Nephron (organoid): ENCODE results near the gene ANGPTL1.

Source experiments
- H3K27ac Mint-ChIP-seq, 3 experiments: 2 replicates each; pipeline ENCODE4 v1.8.0; 2020; ENCODE audit warnings: mixed read lengths in 3 of 3, mild to moderate bottlenecking in 2 of 3, moderate library complexity in 1 of 3
- H3K27me3 Mint-ChIP-seq: 2 replicates; pipeline ENCODE4 v1.8.0; 2021; ENCODE audit warnings: low read depth, mild to moderate bottlenecking, moderate library complexity, mixed read lengths
- H3K36me3 Mint-ChIP-seq: 2 replicates; pipeline ENCODE4 v1.8.0; 2020; ENCODE audit warnings: low read depth, mixed read lengths
- H3K4me1 Mint-ChIP-seq: 2 replicates; pipeline ENCODE4 v1.8.0; 2020; ENCODE audit warnings: mixed read lengths
- H3K4me3 Mint-ChIP-seq, 3 experiments: 2 replicates each; pipeline ENCODE4 v1.8.0; 2020; ENCODE audit warnings: mild to moderate bottlenecking in 3 of 3, mixed read lengths in 3 of 3, moderate library complexity in 2 of 3
- H3K9me3 Mint-ChIP-seq: 2 replicates; pipeline ENCODE4 v1.8.0; 2020; ENCODE audit warnings: mixed read lengths
- TF ChIP-seq, protein P1 (sequence below), 3 experiments: fragments of 200-600 bp; sonication (generic); IDR thresholded peaks; one replicate each; pipeline ENCODE4 v1.5.0; 2021; ENCODE audit warnings: antibody characterized with exemption in 3 of 3; ENCODE audit not compliant: unreplicated experiment in 3 of 3

ANGPTL1 gene

DNA sequence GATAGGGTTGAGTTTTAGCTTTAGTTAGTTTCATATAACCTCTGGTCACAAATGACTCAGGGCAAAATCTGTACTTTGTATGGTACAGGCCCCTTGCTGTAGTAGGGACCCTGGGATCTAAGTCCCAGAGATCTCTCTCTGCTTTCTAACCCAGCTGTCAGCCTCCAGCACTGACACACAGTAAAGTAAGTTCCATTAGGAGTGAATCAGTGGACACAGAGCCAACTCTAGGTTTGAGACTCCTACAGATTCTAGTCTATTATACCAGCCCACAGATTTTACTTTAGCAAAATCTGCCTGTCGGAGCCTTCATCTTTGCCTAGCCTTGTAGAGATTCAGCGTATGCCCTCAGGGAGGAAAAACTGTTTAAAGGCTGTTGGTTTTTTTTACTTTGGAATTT, 52.5 kb downstream of the ANGPTL1 start:
- TF ChIP-seq, protein P1, sequence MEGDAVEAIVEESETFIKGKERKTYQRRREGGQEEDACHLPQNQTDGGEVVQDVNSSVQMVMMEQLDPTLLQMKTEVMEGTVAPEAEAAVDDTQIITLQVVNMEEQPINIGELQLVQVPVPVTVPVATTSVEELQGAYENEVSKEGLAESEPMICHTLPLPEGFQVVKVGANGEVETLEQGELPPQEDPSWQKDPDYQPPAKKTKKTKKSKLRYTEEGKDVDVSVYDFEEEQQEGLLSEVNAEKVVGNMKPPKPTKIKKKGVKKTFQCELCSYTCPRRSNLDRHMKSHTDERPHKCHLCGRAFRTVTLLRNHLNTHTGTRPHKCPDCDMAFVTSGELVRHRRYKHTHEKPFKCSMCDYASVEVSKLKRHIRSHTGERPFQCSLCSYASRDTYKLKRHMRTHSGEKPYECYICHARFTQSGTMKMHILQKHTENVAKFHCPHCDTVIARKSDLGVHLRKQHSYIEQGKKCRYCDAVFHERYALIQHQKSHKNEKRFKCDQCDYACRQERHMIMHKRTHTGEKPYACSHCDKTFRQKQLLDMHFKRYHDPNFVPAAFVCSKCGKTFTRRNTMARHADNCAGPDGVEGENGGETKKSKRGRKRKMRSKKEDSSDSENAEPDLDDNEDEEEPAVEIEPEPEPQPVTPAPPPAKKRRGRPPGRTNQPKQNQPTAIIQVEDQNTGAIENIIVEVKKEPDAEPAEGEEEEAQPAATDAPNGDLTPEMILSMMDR (IDR thresholded peaks at IDR 0.05; ENCODE audit: unreplicated experiment in 3 of 3) = no peak
- Mint-ChIP-seq H3K27me3 (no peaks in the 10 kb centered on the region), H3K4me1 (no peaks in the 10 kb centered on the region), H3K36me3 (peaks cover 36% of the 10 kb centered on the region), H3K27ac (no peak overlapping the region), H3K9me3 (peaks cover 1% of the 10 kb centered on the region), H3K4me3 (no peak overlapping the region)

DNA sequence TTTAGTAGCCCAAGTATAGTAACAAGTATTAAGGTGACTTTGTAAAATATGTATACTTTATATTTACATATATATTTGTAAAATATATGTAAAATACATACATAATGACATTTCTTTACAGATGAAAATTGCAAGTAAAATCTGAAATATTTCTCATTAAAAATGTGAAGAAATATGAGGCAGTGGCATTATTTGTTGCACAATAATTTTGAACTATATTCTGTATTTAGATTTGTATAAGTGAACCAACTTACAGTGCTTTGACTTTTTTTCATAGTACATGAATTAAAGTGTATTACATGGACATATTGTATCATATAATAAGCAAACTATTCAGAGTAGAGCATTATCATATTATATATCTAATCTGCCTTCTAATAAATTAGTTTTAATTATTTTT, 60.3 kb downstream of the ANGPTL1 start:
- Mint-ChIP-seq H3K4me3 (no peak overlapping the region), H3K36me3 (peaks cover 49% of the 10 kb centered on the region), H3K27ac (no peak overlapping the region), H3K27me3 (no peaks in the 10 kb centered on the region), H3K4me1 (no peaks in the 10 kb centered on the region), H3K9me3 (peaks cover 2% of the 10 kb centered on the region)
- TF ChIP-seq, protein P1 (IDR thresholded peaks at IDR 0.05; ENCODE audit: unreplicated experiment in 3 of 3) = no peak

DNA sequence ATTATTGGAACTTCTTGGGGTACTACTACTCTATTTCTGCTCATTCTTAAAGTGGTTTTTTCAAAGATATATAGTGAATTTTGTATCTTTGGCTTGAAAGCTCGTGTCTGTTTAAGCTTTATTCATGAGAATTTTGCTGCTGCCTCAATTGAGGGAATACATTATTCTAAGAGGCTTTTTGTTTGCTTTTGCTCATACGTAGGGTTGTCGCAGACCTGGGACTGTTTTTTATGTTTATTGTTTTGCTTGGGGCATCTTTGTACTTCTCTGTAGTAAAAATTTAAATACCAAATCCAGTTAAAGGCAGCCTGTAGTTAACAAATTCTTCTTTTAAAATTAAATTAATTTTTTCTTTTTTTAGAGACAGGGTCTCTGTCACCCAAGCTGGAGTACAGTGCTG, 62.3 kb downstream of the ANGPTL1 start:
- Mint-ChIP-seq H3K4me3 (no peak overlapping the region), H3K36me3 (peaks cover 44% of the 10 kb centered on the region), H3K27me3 (no peaks in the 10 kb centered on the region), H3K27ac (no peak overlapping the region), H3K9me3 (peaks cover 2% of the 10 kb centered on the region), H3K4me1 (no peaks in the 10 kb centered on the region)
- TF ChIP-seq, protein P1 (IDR thresholded peaks at IDR 0.05; ENCODE audit: unreplicated experiment in 3 of 3) = no peak

DNA sequence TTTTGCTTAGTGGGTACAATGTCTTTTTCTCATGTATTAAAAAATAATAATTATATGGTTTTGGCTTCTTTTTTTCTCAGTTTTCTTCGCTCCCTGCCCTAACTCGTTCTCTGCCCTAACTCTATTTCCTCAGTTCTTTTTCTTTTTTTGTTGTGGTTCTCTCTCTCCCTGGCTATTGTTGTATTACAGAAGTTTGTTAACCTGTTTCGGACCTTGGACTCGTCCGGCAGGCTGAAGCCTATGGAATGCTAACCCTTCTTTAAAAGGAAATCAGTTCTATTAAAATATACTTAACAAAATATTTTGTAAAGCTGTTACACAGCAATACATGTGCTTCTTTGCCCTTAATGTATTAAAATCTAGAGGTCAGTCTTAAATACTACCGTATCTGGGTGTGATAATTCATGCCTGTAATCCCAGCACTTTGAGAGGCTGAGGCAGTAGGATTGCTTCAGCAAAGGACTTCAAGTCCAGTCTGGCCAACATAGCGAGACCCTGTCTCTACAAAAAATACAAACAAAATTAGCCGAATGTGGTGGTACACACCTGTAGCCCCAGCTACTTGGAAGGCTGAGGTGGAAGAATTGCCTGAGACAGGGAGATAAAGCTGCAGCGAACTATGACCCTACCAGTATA, 64.1 kb downstream of the ANGPTL1 start:
- H3K4me1 Mint-ChIP-seq = no peaks in the 10 kb centered on the region
- H3K36me3 Mint-ChIP-seq = peaks cover 46% of the 10 kb centered on the region
- TF ChIP-seq, protein P1 (IDR thresholded peaks at IDR 0.05; ENCODE audit: unreplicated experiment in 3 of 3) = no peak
- H3K27me3 Mint-ChIP-seq = no peaks in the 10 kb centered on the region
- H3K4me3 Mint-ChIP-seq = no peak overlapping the region
- H3K27ac Mint-ChIP-seq = no peak overlapping the region
- peaks cover 2% of the 10 kb centered on the region for H3K9me3 Mint-ChIP-seq

DNA sequence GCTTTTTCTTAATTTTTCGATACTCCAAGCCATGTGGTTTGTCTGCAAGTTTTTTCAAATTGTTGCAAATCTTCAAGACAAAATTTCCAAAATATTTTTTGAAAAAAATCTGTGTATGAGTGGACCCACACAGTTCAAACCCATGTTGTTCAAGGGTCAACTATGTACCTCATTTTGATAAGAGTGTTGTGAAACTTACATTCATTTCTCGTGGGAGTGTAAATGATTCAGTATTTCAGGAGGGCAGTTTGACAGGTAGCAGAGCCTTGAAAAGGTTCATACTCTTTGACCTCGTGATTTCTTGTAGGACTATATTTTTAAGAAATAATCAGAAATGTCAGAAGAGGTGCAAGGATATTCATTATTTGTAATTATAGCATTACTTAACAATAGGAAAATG, 68.0 kb downstream of the ANGPTL1 start:
- TF ChIP-seq, protein P1 (IDR thresholded peaks at IDR 0.05; ENCODE audit: unreplicated experiment in 3 of 3) = no peak
- Mint-ChIP-seq H3K9me3 (peaks cover 9% of the 10 kb centered on the region), H3K27ac (no peak overlapping the region), H3K27me3 (no peaks in the 10 kb centered on the region), H3K36me3 (peaks cover 61% of the 10 kb centered on the region), H3K4me1 (no peaks in the 10 kb centered on the region), H3K4me3 (no peak overlapping the region)
